Measurements from ENCODE around the gene DAO. TPM values are rescaled to one million over a fixed set of nuclear protein-coding genes. Genes with fewer than 3 reads are reported as not detected.

Gene DAO
- total RNA-seq, 1 experiment from 2014 or later, result not detected

GRCh38 chr12:108831309-108831991 is 48.4 kb upstream of the DAO start:
- peak overlapping the region; percentile 29 to 88 (median 40); a peak in 2 of 7 replicates for H3K27ac Mint-ChIP-seq
- Histone ChIP-seq H3K14ac (ENCODE audit: insufficient read depth, low read length) (no peak overlapping the region), H3K27ac (ENCODE audit: insufficient read length, low read depth, low read length) (no peak overlapping the region), H2BK20ac (ENCODE audit: low read depth, low read length, poor library complexity, severe bottlenecking) (no peak overlapping the region), H3K9ac (ENCODE audit: extremely low read depth, insufficient read length, low read length) (no peak overlapping the region), H2BK12ac (ENCODE audit: insufficient read length, low read depth, low read length) (no peak overlapping the region), H3T11ph (ENCODE audit: low read length) (no peak overlapping the region), H2AK5ac (ENCODE audit: insufficient read length, low read length) (no peak overlapping the region), H4K8ac (replicated peaks; ENCODE audit: insufficient read length, low read depth, low read length) (no peak overlapping the region), H4K91ac (ENCODE audit: insufficient read length, low read depth, low read length) (no peak overlapping the region), H3K18ac (ENCODE audit: insufficient read length, low read depth, low read length) (no peak overlapping the region), H4K20me1 (ENCODE audit: control insufficient read depth, insufficient read depth, insufficient read length) (no peaks in the 10 kb centered on the region), H3K27me3 (ENCODE audit: insufficient read depth, low read length) (no peaks in the 10 kb centered on the region), H3K4ac (ENCODE audit: low read depth, low read length) (no peak overlapping the region), H3K23ac (ENCODE audit: insufficient read length, low read depth, low read length) (no peak overlapping the region), H2BK15ac (ENCODE audit: low read depth, low read length) (no peak overlapping the region), H3K9me3 (ENCODE audit: control insufficient read depth, low read depth, low read length) (no peaks in the 10 kb centered on the region), H2BK120ac (ENCODE audit: low read depth, low read length, poor library complexity, severe bottlenecking) (no peak overlapping the region), H2BK5ac (ENCODE audit: insufficient read length, low read length) (no peak overlapping the region), H3K4me2 (ENCODE audit: insufficient read depth, insufficient read length, low read length) (no peak overlapping the region), H3K79me1 (ENCODE audit: insufficient read depth, low read depth, low read length, poor library complexity, severe bottlenecking) (no peaks in the 10 kb centered on the region), H4K5ac (ENCODE audit: insufficient read length, low read depth, low read length) (no peak overlapping the region), H3K23me2 (ENCODE audit: insufficient read length, low read depth, low read length, poor library complexity, severe bottlenecking) (no peaks in the 10 kb centered on the region), H3K56ac (ENCODE audit: insufficient read length, low read depth, low read length) (no peak overlapping the region), H3K4me1 (ENCODE audit: insufficient read depth, low read length) (peaks cover 5% of the 10 kb centered on the region; the same call in 1 of the 2 replicates), H3K79me2 (ENCODE audit: insufficient read depth, low read length) (no peaks in the 10 kb centered on the region; the same call in 1 of the 2 replicates), H2AFZ (ENCODE audit: low read length) (no peak overlapping the region)
- no peaks in the 10 kb centered on the region for H3K27me3 Mint-ChIP-seq (ENCODE audit: low read depth)
- WGBS (ENCODE audit: extremely low coverage, insufficient read length, low lambda C conversion rate), result no CpG with 5 or more reads among the region's 11 CpGs
- TF ChIP-seq CTCF (conservative IDR thresholded peaks at IDR 0.05), result no peak
- peaks cover 6 to 33% (median 12%) of the 10 kb centered on the region in 3 experiments for H3K36me3 Mint-ChIP-seq (ENCODE audit: insufficient read depth in 1 of 3, low read depth in 3 of 3)
- H3K9me3 Mint-ChIP-seq, result no peaks in the 10 kb centered on the region
- H3K4me3 Mint-ChIP-seq, result no peak overlapping the region
- peaks cover 18 to 37% of the 10 kb centered on the region in 2 experiments for H3K4me1 Mint-ChIP-seq
- DNase-seq, result no peak

All from H9 (cell line).